PC-3 (cell line): ENCODE measurements around the gene APOA1. TPM values are rescaled to one million over a fixed set of nuclear protein-coding genes. Genes with fewer than 3 reads are reported as not detected.

ENCODE experiments used
- ATAC-seq: fragments of 200-7000 bp; cut with Tn5 transposase; 2 replicates; pipeline ENCODE4 v1.9.1; 2020; ENCODE audit warnings: mild to moderate bottlenecking, moderate library complexity
- BruUV-seq: library from RNA; stranded (reverse); fragments of 400-500 nt; replicated peaks from 2 replicates; lab custom pipeline; 2021; lab: Mats Ljungman, UMichigan
- CTCF ChIA-PET: fragments of 300-600 bp; sonication (Branson Sonifier 250); formaldehyde crosslinking; loops from one replicate; lab custom pipeline; 2022; ENCODE audit warnings: antibody characterized with exemption; lab: Charles Lee
- POLR2A ChIA-PET: fragments of 300-600 bp; sonication (Branson Sonifier 250); formaldehyde crosslinking; loops from one replicate; lab custom pipeline; 2022; ENCODE audit warnings: antibody characterized with exemption; ENCODE audit not compliant: unreplicated experiment; lab: Charles Lee
- DNase-seq: peaks from one replicate; pipeline ENCODE4 v3.0.0-alpha.2; 2015
- H2AFZ ChIP-seq: fragments of 300-600 bp; sonication (generic); 2 replicates; pipeline ENCODE4 v1.6.0; 2016; ENCODE audit warnings: antibody characterized with exemption, low read length
- H3F3A ChIP-seq: fragments of 300-600 bp; sonication (generic); one replicate; pipeline ENCODE4 v1.6.0; 2017; ENCODE audit warnings: antibody characterized with exemption, low read length, control low read depth, mild to moderate bottlenecking; ENCODE audit not compliant: unreplicated experiment
- H3K27ac ChIP-seq: fragments of 300-600 bp; sonication (generic); 2 replicates; pipeline ENCODE4 v1.5.1; 2016; ENCODE audit warnings: mild to moderate bottlenecking, low read length
- H3K27me3 ChIP-seq: fragments of 300-600 bp; sonication (generic); 2 replicates; pipeline ENCODE4 v1.6.1; 2016; ENCODE audit warnings: low read length, mixed read lengths
- H3K36me3 ChIP-seq: fragments of 300-600 bp; sonication (generic); 2 replicates; pipeline ENCODE4 v1.6.1; 2016; ENCODE audit warnings: low read depth, mixed run types, low read length, mixed read lengths
- H3K4me1 ChIP-seq: fragments of 300-600 bp; sonication (generic); 2 replicates; pipeline ENCODE4 v1.5.1; 2016; ENCODE audit warnings: low read length; ENCODE audit not compliant: insufficient read depth
- H3K4me2 ChIP-seq: fragments of 300-600 bp; sonication (generic); 2 replicates; pipeline ENCODE4 v1.6.0; 2016; ENCODE audit warnings: low read length
- H3K4me3 ChIP-seq: fragments of 300-600 bp; sonication (generic); 2 replicates; pipeline ENCODE4 v1.5.1; 2016; ENCODE audit warnings: mild to moderate bottlenecking, low read length, mixed read lengths
- H3K79me2 ChIP-seq: fragments of 300-600 bp; sonication (generic); 2 replicates; pipeline ENCODE4 v1.6.1; 2017; ENCODE audit warnings: low read length, mixed read lengths
- H3K9ac ChIP-seq: fragments of 300-600 bp; sonication (generic); 2 replicates; pipeline ENCODE4 v1.6.0; 2016; ENCODE audit warnings: mild to moderate bottlenecking, low read length
- H3K9me2 ChIP-seq: fragments of 300-600 bp; sonication (generic); replicated peaks from 2 replicates; pipeline ENCODE4 v1.6.1; 2016; ENCODE audit warnings: mixed run types, low read length, mixed read lengths
- H3K9me3 ChIP-seq: fragments of 300-600 bp; sonication (generic); 2 replicates; pipeline ENCODE4 v1.6.1; 2016; ENCODE audit warnings: low read length, mixed read lengths
- H4K20me1 ChIP-seq: fragments of 300-600 bp; sonication (generic); 2 replicates; pipeline ENCODE4 v1.6.1; 2016; ENCODE audit warnings: low read length, mixed read lengths
- CTCF ChIP-seq: fragments of 300-600 bp; sonication (generic); conservative IDR thresholded peaks from 2 replicates; pipeline ENCODE4 v1.5.1; 2017; ENCODE audit warnings: antibody characterized with exemption, low read depth, mild to moderate bottlenecking, low read length
- EZH2 ChIP-seq: fragments of 300-600 bp; sonication (generic); IDR thresholded peaks from one replicate; pipeline ENCODE4 v1.6.1; 2017; ENCODE audit warnings: antibody characterized with exemption, mild to moderate bottlenecking, low read length; ENCODE audit not compliant: unreplicated experiment
- EZH2phosphoT487 ChIP-seq: fragments of 300-600 bp; sonication (generic); IDR thresholded peaks from 2 replicates; pipeline ENCODE4 v1.6.1; 2018; ENCODE audit warnings: mild to moderate bottlenecking, antibody characterized with exemption, low read length, borderline replicate concordance
- intact Hi-C: fragments of 100-400 bp; cut with micrococcal nuclease; formaldehyde crosslinking; loops from 2 replicates; pipeline ENCODE4 v1.9.0; 2023
- total RNA-seq: library from RNA; depleted of rRNA; stranded (reverse); fragments of >200 nt; gene quantifications from 2 replicates; pipeline ENCODE4 v1.2.3, GENCODE V29; 2014

APOA1 gene
- total RNA-seq, 1 experiment from 2014 or later: 0.33 TPM

GRCh38 chr11:116826751-116827431 lies 10.5 kb downstream of the APOA1 start:
- H3K79me2 ChIP-seq: no peaks in the 10 kb centered on the region
- ATAC-seq: no peak
- no peaks in the 10 kb centered on the region for H3K9me3 ChIP-seq
- no peak overlapping the region for H2AFZ ChIP-seq
- BruUV-seq: no TSS peak
- ChIA-PET POLR2A (no interaction called here), CTCF (no interaction called here)
- TF ChIP-seq EZH2 (no peak), EZH2phosphoT487 (no peak), CTCF (no peak)
- intact Hi-C loops: no loop called here
- DNase-seq: no peak
- no peaks in the 10 kb centered on the region for H3K27me3 ChIP-seq
- H3K9ac ChIP-seq: no peak overlapping the region
- H3K9me2 ChIP-seq: no peaks in the 10 kb centered on the region
- no peaks in the 10 kb centered on the region for H3K36me3 ChIP-seq
- no peaks in the 10 kb centered on the region for H3F3A ChIP-seq
- H4K20me1 ChIP-seq: no peaks in the 10 kb centered on the region
- H3K4me3 ChIP-seq: no peak overlapping the region
- no peak overlapping the region for H3K4me2 ChIP-seq
- no peak overlapping the region for H3K27ac ChIP-seq
- H3K4me1 ChIP-seq: no peaks in the 10 kb centered on the region

DNA sequence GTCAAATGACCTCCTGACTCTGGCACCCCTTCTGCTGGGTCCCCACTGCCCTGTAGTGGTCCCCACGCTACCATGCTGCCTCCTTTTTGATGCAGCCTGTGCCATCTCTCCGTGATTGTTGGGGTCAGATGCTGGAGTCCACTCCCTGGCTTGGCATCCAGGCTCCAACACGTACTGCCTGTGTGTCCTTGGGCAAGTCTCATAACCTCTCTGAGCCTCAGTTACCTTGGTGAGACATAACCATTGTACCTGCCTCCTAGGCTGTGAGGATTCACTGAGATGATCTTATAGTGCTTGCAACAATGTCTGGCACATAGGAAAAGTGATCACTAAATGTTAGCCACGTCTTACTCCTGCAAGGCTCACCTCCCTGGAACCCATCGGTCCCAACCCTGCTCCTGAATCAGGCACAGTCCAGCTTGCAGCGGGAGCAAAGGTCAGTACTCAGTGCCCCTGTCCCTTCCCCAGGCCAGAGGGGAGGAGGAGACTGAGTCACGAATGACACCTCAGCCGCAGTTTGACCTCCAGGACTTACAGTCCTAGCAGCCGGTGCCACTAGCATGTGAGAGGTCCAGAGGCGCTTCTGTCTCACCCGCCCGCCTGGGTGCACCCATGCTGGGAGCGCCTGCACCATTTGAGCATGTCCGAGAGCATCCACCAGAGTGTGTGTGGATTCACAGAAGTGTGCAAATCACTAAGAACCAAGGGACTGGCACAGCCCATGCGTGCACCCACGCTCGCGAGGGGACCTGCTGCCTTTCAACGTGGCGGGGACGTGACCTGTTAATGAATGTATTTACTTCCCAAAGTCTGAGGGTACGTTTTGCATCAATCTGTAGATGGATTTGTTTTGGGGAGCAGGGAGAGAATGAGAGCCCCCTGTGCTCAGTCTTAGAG lies 11.3 kb downstream of the APOA1 start:
- Histone ChIP-seq H2AFZ (no peak overlapping the region), H3K9me2 (no peaks in the 10 kb centered on the region), H3K79me2 (no peaks in the 10 kb centered on the region), H3K9me3 (no peaks in the 10 kb centered on the region), H3K9ac (no peak overlapping the region), H3K27ac (no peak overlapping the region), H3K4me3 (no peak overlapping the region), H4K20me1 (no peaks in the 10 kb centered on the region), H3K36me3 (no peaks in the 10 kb centered on the region), H3F3A (no peaks in the 10 kb centered on the region), H3K4me1 (no peaks in the 10 kb centered on the region), H3K27me3 (no peaks in the 10 kb centered on the region), H3K4me2 (no peak overlapping the region)
- ATAC-seq (no peak), DNase-seq (no peak)
- POLR2A ChIA-PET: no interaction called here
- BruUV-seq: no TSS peak
- intact Hi-C loops: no loop called here
- no peak for TF ChIP-seq EZH2phosphoT487
- no peak for TF ChIP-seq EZH2
- TF ChIP-seq CTCF: no peak
- CTCF ChIA-PET: no interaction called here
